Colonic mucosa (tissue), 4 donors: ENCODE data around the gene IL27RA. TPM values are rescaled to one million over a fixed set of nuclear protein-coding genes. Genes with fewer than 3 reads are reported as not detected.

ENCODE experiments used
- DNase-seq: peaks from one replicate; pipeline ENCODE4 v3.0.0-alpha.2; 2020
- H3K27ac ChIP-seq: fragments of 200-600 bp; one replicate; pipeline ENCODE4 v1.8.0; 2021
- H3K27me3 ChIP-seq: fragments of 200-600 bp; one replicate; pipeline ENCODE4 v1.8.0; 2021
- H3K36me3 ChIP-seq: fragments of 200-600 bp; one replicate; pipeline ENCODE4 v1.8.0; 2021
- H3K4me1 ChIP-seq: fragments of 200-600 bp; one replicate; pipeline ENCODE4 v1.8.0; 2021; ENCODE audit warnings: mild to moderate bottlenecking
- H3K4me3 ChIP-seq: fragments of 200-600 bp; one replicate; pipeline ENCODE4 v1.8.0; 2021
- H3K9ac ChIP-seq, 2 donors: one replicate each; pipeline ENCODE4 v1.7.0; 2013; ENCODE audit warnings: control low read depth in 2 of 2, low read depth in 2 of 2, low read length in 2 of 2
- H3K9me3 ChIP-seq: fragments of 200-600 bp; one replicate; pipeline ENCODE4 v1.8.0; 2021
- CTCF ChIP-seq: fragments of 200-600 bp; IDR thresholded peaks from one replicate; pipeline ENCODE4 v1.8.0; 2022; ENCODE audit warnings: antibody characterized with exemption, mild to moderate bottlenecking
- intact Hi-C: fragments of 100-400 bp; cut with DNase I; formaldehyde crosslinking; loops from one replicate; pipeline ENCODE4 v1.14.1; 2022
- total RNA-seq, 2 donors: library from RNA; stranded (reverse); fragmentation: NEBNext Ultra II Directional in 1 of 2; extraction: Animal tissue kit (Norgen Biotek cat#: 25700) in 1 of 2; gene quantifications; one replicate each; pipeline ENCODE4 v1.2.1, GENCODE V29; 2021
- donor health status: healthy.
- donor health status: DM: no; HTN: no; CAD: no.
- donor health status: DM: no; HTN: no; CAD: no.

The IL27RA gene
- total RNA-seq, 2 donors from 2014 or later: 2.5 to 3.2 TPM

- intact Hi-C loops: no loop called here
- Histone ChIP-seq H3K27ac (peak overlapping the region; percentile 95), H3K27me3 (no peaks in the 10 kb centered on the region), H3K9me3 (no peaks in the 10 kb centered on the region), H3K4me1 (no peaks in the 10 kb centered on the region), H3K9ac (peak overlapping the region; percentile 80 to 84), H3K36me3 (no peaks in the 10 kb centered on the region), H3K4me3 (peak overlapping the region; percentile 84)
- TF ChIP-seq CTCF: no peak
- DNase-seq: peak; percentile 84
These were observed 59.7 kb downstream of the IL27RA start for GRCh38 chr19:14091081-14091812.

GRCh38 chr19:14091813-14092462 lies 60.4 kb downstream of the IL27RA start:
- peak overlapping the region; percentile 50 to 84 for H3K9ac ChIP-seq
- peak overlapping the region; percentile 95 for H3K27ac ChIP-seq
- peak; percentile 56 for DNase-seq
- no peak for TF ChIP-seq CTCF
- H3K36me3 ChIP-seq: no peaks in the 10 kb centered on the region
- H3K27me3 ChIP-seq: no peaks in the 10 kb centered on the region
- intact Hi-C loops: no loop called here
- H3K4me3 ChIP-seq: peak overlapping the region; percentile 84
- no peaks in the 10 kb centered on the region for H3K9me3 ChIP-seq
- H3K4me1 ChIP-seq: no peaks in the 10 kb centered on the region

GRCh38 chr19:14093117-14093823 lies 61.7 kb downstream of the IL27RA start:
- TF ChIP-seq CTCF: no peak
- no peak overlapping the region for H3K27ac ChIP-seq
- H3K36me3 ChIP-seq: no peaks in the 10 kb centered on the region
- H3K9me3 ChIP-seq: no peaks in the 10 kb centered on the region
- no peak for DNase-seq
- no peak overlapping the region for H3K9ac ChIP-seq
- no peak overlapping the region for H3K4me3 ChIP-seq
- H3K4me1 ChIP-seq: no peaks in the 10 kb centered on the region
- H3K27me3 ChIP-seq: no peaks in the 10 kb centered on the region
- intact Hi-C loops: no loop called here

- no peaks in the 10 kb centered on the region for H3K27me3 ChIP-seq
- H3K27ac ChIP-seq: no peak overlapping the region
- no peaks in the 10 kb centered on the region for H3K9me3 ChIP-seq
- intact Hi-C loops: no loop called here
- H3K9ac ChIP-seq: no peak overlapping the region
- H3K4me3 ChIP-seq: no peak overlapping the region
- DNase-seq: no peak
- no peaks in the 10 kb centered on the region for H3K36me3 ChIP-seq
- no peaks in the 10 kb centered on the region for H3K4me1 ChIP-seq
- TF ChIP-seq CTCF: no peak
These were observed 63.3 kb downstream of the IL27RA start for GRCh38 chr19:14094854-14095253.

GRCh38 chr19:14096272-14096992 lies 64.9 kb downstream of the IL27RA start:
- no peak overlapping the region for H3K27ac ChIP-seq
- intact Hi-C loops: no loop called here
- TF ChIP-seq CTCF: no peak
- H3K9ac ChIP-seq: no peak overlapping the region
- H3K9me3 ChIP-seq: no peaks in the 10 kb centered on the region
- no peaks in the 10 kb centered on the region for H3K27me3 ChIP-seq
- H3K4me1 ChIP-seq: no peaks in the 10 kb centered on the region
- H3K36me3 ChIP-seq: no peaks in the 10 kb centered on the region
- no peak for DNase-seq
- no peak overlapping the region for H3K4me3 ChIP-seq
